ENCODE measurements around the gene WTAP.
"Not testable (repeated sequence)": the region's sequence is repeated elsewhere in the genome, so short reads cannot be mapped to it uniquely, and the experiment has no call there.

WTAP gene

DNA sequence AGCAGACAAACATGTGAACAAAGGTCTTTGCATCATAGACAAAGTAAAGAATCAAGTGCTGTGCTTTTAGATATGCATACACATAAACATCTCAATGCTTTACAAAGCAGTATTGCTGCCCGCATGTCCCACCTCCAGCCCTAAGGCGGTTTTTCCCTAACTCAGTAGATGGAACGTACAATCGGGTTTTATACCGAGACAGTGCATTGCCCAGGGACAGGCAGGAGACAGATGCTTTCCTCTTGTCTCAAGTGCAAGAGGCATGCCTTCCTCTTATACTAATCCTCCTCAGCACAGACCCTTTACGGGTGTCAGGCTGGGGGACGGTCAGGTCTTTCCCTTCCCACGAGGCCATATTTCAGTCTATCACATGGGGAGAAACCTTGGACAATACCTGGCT, 67.7 kb downstream of the WTAP start:
- in situ Hi-C loops (cut with MboI; ENCODE audit: low sequenced_read_pairs) = not testable (repeated sequence)

DNA sequence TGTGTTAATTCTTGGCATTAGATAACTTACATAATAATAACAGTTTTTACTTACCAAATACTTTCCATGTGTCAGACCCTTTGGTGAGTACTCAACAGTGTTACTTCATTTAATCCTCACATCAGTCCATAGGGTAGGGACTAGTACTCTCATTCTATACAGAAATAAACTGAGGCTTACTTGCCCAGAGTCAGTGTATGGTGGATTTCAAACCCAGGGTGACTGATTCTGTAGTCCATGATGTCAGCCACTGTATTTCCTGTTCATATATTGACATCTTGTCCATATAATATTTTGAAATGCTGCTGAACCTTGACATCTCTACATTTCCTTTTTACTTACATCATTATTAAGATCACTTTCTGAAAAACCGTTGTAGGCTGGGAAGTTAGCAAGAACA, 70.2 kb downstream of the WTAP start:
- in situ Hi-C loops (cut with MboI; ENCODE audit: low sequenced_read_pairs) = no loop called here

DNA sequence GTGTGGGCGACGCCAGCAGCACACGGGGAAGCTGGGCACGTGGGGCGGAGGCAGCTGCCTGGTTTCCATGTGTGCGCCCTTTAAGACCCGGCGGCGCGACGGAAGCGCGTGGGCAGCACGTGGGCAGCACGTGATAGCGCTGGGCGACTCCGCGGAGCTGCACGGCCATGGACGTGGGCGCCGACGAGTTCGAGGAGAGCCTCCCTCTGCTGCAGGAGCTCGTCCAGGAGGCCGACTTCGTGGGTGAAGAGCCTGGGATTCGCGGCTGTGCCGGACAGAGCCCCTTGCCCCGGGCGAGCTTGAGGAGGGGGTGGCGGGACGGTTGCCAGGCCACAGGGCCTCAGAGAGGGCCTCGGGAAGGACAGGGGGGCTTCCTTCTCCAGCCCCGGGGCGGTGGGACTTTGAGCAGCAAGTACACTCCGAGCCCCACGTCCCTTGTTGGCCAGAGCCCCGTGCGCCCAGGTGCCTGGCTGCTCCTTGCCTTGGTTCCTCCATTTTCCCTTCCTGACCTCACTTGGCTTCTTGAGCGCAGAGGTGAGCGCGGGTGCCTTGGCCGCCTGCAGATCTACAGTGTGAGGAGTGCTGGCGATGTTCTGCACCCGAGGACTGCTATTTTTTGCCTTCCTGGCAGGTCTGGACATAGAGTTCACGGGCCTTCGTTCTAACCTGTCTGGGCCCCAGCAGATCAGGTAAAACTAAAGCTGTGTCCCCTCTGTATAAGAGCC, 73.0 kb downstream of the WTAP start, which contains the start of gene PNLDC1:
Gene PNLDC1, plus strand, starts transcription at position 136 of the 725 bp plus-strand sequence. Its CDS starts 32 bp downstream, at position 168.
- in situ Hi-C loops (cut with MboI; ENCODE audit: low sequenced_read_pairs) = no loop called here

DNA sequence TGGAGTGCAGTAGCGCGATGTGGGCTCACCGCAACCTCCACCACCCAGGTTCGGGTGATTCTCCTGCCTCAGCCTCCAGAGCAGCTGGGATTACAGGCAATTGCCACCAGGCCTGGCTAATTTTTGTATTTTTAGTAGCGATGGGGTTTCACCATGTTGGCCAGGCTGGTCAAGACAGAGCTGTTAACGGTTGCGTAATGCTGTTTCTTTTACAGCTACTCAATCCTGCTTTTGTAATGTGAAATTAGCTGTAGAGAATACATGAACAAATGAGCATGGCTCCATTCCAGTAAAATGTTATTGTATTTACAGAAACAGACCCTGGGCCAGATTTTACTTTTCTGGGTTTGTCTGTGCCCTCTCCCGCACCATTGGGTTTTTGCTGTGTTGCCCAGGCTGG, 74.6 kb downstream of the WTAP start:
- in situ Hi-C loops (cut with MboI; ENCODE audit: low sequenced_read_pairs) = no loop called here

DNA sequence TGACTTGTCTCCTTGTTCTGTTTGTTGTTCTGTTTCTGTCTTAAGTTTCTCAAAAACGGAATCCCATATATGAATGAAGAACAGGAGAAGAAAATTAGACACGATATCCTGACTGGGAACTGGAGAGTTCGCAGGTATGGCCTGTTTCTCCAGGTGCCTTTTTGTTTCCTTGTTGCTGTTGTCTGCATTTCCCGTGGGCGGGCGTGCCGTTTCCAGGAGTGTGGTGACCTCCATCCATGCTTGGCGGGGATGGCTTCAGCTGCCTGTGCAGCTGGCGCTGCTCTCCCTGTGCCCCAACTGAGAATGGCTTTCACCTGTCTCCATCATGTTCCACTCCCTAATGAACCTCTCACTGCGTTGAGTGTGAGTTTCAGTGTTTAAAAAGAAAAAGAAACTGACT, 77.2 kb downstream of the WTAP start:
- in situ Hi-C loops (cut with MboI; ENCODE audit: low sequenced_read_pairs) = no loop called here

DNA sequence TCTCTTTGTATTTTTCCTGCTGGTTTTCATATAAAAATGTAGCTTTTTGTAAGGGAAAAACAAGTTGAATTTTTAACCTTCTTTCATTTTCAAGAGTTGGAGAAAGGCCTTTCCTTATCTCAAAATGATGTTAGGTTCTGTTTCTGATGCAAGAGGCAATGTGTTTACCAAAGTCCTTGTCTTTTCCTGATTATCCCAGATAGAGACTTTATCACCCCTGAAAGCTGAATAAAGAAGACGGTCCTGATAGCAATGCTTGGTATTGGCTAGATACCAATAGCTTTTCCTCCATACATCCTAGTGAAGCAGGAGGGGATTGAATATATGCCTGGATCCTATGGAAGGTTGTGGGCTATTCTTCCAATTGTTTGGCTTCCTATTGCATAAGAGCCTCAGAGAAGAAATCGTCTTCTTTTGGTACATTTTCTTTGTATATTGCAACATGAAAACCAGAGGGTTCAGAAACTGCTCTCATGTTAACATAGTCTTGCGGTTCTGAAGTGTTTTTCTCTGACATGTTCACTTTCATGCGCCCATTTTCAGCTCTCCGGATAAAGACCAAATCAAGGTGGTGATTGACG, 78.2 kb downstream of the WTAP start:
- in situ Hi-C loops (cut with MboI; ENCODE audit: low sequenced_read_pairs) = no loop called here

Measured in HL-60/S4 (cell line).